ENCODE data around the gene DNM1L. TPM values are rescaled to one million over a fixed set of nuclear protein-coding genes. Genes with fewer than 3 reads are reported as not detected.

The DNM1L gene
- total and polyA plus RNA-seq, 10 of the 15 experiments (the other 5 are each of a cell fraction or from before 2014, with no cell fraction given), result 23.1 to 201 (median 63.9) TPM

DNA sequence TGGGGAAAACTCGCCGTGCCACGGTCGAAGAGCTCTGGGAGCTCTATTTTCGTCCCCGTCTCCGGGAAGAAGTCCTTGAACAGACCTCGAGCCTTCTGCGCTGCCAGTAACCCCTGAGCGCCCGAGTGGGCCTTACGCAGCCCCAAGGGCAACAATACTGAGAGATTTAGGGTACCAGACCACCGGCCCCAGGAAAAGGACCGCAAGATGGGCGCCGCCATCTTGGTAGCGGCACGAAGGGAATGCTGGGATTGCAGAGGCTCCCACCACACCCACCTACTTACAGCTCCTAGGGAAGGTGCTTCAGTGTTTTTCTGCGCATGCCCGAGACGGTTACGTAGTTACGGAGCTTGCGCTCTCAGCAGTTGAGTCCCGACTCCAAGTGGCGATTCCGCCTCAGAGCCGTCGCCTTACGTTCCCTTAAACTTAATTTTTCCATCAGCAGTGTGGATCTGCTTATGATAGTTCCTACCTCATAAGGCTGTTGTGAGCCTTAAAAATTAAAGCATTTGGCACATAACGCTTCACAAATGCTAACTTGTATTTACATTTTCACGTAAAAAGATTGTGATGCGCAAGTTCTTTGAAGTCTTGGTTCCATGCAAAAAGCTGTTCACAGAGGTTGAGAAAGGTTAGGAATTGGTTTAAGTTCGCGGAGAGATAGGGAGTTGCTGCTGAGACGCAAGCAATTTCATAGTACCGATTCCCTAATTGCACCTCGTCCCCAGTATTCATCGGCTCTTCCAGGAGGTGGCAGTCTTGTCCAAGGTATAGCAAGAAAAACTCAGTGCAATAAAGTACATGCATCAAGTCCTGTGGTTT is 76.8 kb downstream of the DNM1L start, which contains the start of gene YARS2:
Gene YARS2 (minus strand): TSS at position 244 of the 822 bp plus-strand sequence. CDS start 23 bp downstream, at position 221.
- intact Hi-C loops (cut with micrococcal nuclease; ENCODE audit: unreplicated experiment) (loop anchor here (1.0 to 10.0 kb wide), 5 partner anchors 163 to 1266 kb away; partner anchors contain the start of gene ALG10), in situ Hi-C loops (cut with MboI) (loop anchor here (5.0 to 25.0 kb wide), 4 partner anchors 156 to 1606 kb away; partner anchors contain the start of gene ALG10)
- Histone ChIP-seq H3K27me3 (replicated peaks in 1 of 2; ENCODE audit: control insufficient read depth in 2 of 2, insufficient read depth in 2 of 2, low read length in 1 of 2) (no peaks in the 10 kb centered on the region), H3K36me3 (ENCODE audit: control insufficient read depth in 2 of 2, insufficient read depth in 2 of 2, low read length in 1 of 2) (peaks cover 0 to 4% of the 10 kb centered on the region in 2 experiments; a peak in 1 of 4 replicates), H3K9me3 (replicated peaks; ENCODE audit: control insufficient read depth, insufficient read depth, low read length) (no peaks in the 10 kb centered on the region), H3K9ac (ENCODE audit: control insufficient read depth, insufficient read depth, low read length) (peak within 1 kb of the TSS; percentile 93), H4K20me1 (ENCODE audit: control insufficient read depth, insufficient read depth) (no peaks in the 10 kb centered on the region), H3K4me3 (peak within 1 kb of the TSS; percentile 77), H3K79me2 (ENCODE audit: control insufficient read depth, insufficient read depth, low read length) (peaks cover 22% of the 10 kb centered on the region), H3K4me1 (ENCODE audit: control insufficient read depth, insufficient read depth, low read length) (no peaks in the 10 kb centered on the region), H3K4me2 (ENCODE audit: control insufficient read depth, insufficient read depth) (peak within 1 kb of the TSS; percentile 92), H2AFZ (ENCODE audit: control insufficient read depth, low read depth, low read length) (peak within 1 kb of the TSS; percentile 84), H3K27ac (ENCODE audit: control insufficient read depth, insufficient read depth) (peak within 1 kb of the TSS; percentile 89)
- FAIRE-seq (peak; percentile 98), DNase-seq (ENCODE audit: low read depth, low spot score) (peak; percentile 92), ATAC-seq (peak; percentile 94)
- ChIA-PET POLR2A (interaction anchor here (0.5 to 1.6 kb wide), 8 partner anchors 13 to 1266 kb away, joined by 3 to 21 read pairs (median 4); partner anchors contain the start of genes ALG10 and DNM1L), CTCF (interaction anchor here (0.6 to 5.0 kb wide), 64 partner anchors 11 to 1474 kb away, joined by 3 to 110 read pairs (median 4); partner anchors contain the start of genes ALG10, DNM1L and ETFBKMT), SMC1A (ENCODE audit: uncharacterized antibody, unreplicated experiment) (interaction anchor here (0.6 to 4.9 kb wide), 43 partner anchors 11 to 1280 kb away, joined by 3 to 67 read pairs (median 4); partner anchors contain the start of genes ALG10 and DNM1L), RAD21 (ENCODE audit: unreplicated experiment) (interaction anchor here (0.6 to 4.8 kb wide), 40 partner anchors 12 to 1279 kb away, joined by 3 to 82 read pairs (median 5); partner anchors contain the start of genes ALG10, DNM1L and ETFBKMT)
- BruUV-seq (replicated peaks), result no TSS peak
- WGBS (ENCODE audit: insufficient coverage, insufficient replicate concordance, low lambda C conversion rate, missing lambda C conversion rate), result under 1% methylated on average over 39 of the region's 39 CpGs
- TF ChIP-seq POLR2AphosphoS2 (IDR thresholded peaks at IDR 0.05; ENCODE audit: low read depth, low read length) (no peak), SMAD5 (IDR thresholded peaks at IDR 0.05; ENCODE audit: low read depth) (peak; percentile 67; the same call in 1 of the 2 replicates), KDM1A (IDR thresholded peaks at IDR 0.05; ENCODE audit: borderline replicate concordance) (no peak), SUPT20H (IDR thresholded peaks at IDR 0.05; ENCODE audit: borderline replicate concordance, control insufficient read depth, low read depth, low read length) (no peak), CREM (IDR thresholded peaks at IDR 0.05; ENCODE audit: low read depth) (0 out of 2 replicates have a peak, but pooled peaks have one; percentile 15), RAD21 (IDR thresholded peaks at IDR 0.05; ENCODE audit: insufficient read depth, low read depth, low read length) (peak; percentile 98), CBFB (IDR thresholded peaks at IDR 0.05; ENCODE audit: low read depth) (peak; percentile 52; the same call in 1 of the 2 replicates), MYB (IDR thresholded peaks at IDR 0.05; ENCODE audit: borderline replicate concordance, low read depth, low read length) (no peak), TCF3 (IDR thresholded peaks at IDR 0.05; ENCODE audit: borderline replicate concordance, insufficient read depth, low read depth, low read length) (0 out of 2 replicates have a peak, but pooled peaks have one; percentile 13), PML (IDR thresholded peaks at IDR 0.05; ENCODE audit: low read length) (peak; percentile 83), ELK1 (IDR thresholded peaks at IDR 0.05; ENCODE audit: low read depth, low read length) (no peak), SP1 (IDR thresholded peaks at IDR 0.05; ENCODE audit: low read depth, low read length) (peak; percentile 7), ZNF622 (IDR thresholded peaks at IDR 0.05) (no peak), PRDM15 (CRISPR knock-in tag; IDR thresholded peaks at IDR 0.05) (no peak), LARP7 (IDR thresholded peaks at IDR 0.05) (0 out of 2 replicates have a peak, but pooled peaks have one; percentile 1), MLLT1 (IDR thresholded peaks at IDR 0.05) (0 out of 2 replicates have a peak, but pooled peaks have one; percentile 47)

All from GM12878 (cell line).